Stimulated activated CD8-positive, alpha-beta memory T cell treated with anti-CD3 and anti-CD28 coated beads, Interleukin-15, amount 100 ng/mL, for 1 hour (primary cell): ENCODE measurements around the gene LDB2.
"Not testable (repeated sequence)": the region's sequence is repeated elsewhere in the genome, so short reads cannot be mapped to it uniquely, and the experiment has no call there.

Source experiments
- DNase-seq: peaks from one replicate; pipeline ENCODE4 v3.0.0-alpha.2; 2020; ENCODE audit warnings: low read depth

The LDB2 gene

GRCh38 chr4:16596267-16596666, 302.2 kb downstream of the LDB2 start:
- DNase-seq, result no peak

- DNase-seq, result no peak
Observed at GRCh38 chr4:16594128-16594527, 304.3 kb downstream of the LDB2 start.

GRCh38 chr4:16593386-16593785, 305.1 kb downstream of the LDB2 start:
- no peak for DNase-seq

GRCh38 chr4:16591272-16591826, 307.1 kb downstream of the LDB2 start:
- DNase-seq, result no peak

- no peak for DNase-seq
Observed at GRCh38 chr4:16590797-16591196, 307.6 kb downstream of the LDB2 start.

- DNase-seq, result no peak
Observed at GRCh38 chr4:16588651-16589050, 309.8 kb downstream of the LDB2 start.

GRCh38 chr4:16588149-16588548, 310.3 kb downstream of the LDB2 start:
- DNase-seq, result no peak

- no peak for DNase-seq
Observed at GRCh38 chr4:16585053-16585452, 313.4 kb downstream of the LDB2 start.

- no peak for DNase-seq
Observed at GRCh38 chr4:16583764-16584163, 314.7 kb downstream of the LDB2 start.

- DNase-seq, result no peak
Observed at GRCh38 chr4:16582526-16582925, 315.9 kb downstream of the LDB2 start.

GRCh38 chr4:16582036-16582435, 316.4 kb downstream of the LDB2 start:
- DNase-seq, result no peak

GRCh38 chr4:16581117-16581516, 317.3 kb downstream of the LDB2 start:
- DNase-seq, result no peak

GRCh38 chr4:16580514-16580913, 317.9 kb downstream of the LDB2 start:
- no peak for DNase-seq

GRCh38 chr4:16579866-16580265, 318.6 kb downstream of the LDB2 start:
- DNase-seq, result no peak

GRCh38 chr4:16577177-16577576, 321.3 kb downstream of the LDB2 start:
- no peak for DNase-seq

GRCh38 chr4:16574981-16575380, 323.5 kb downstream of the LDB2 start:
- no peak for DNase-seq

GRCh38 chr4:16573739-16574138, 324.7 kb downstream of the LDB2 start:
- DNase-seq, result no peak

- no peak for DNase-seq
Observed at GRCh38 chr4:16573206-16573605, 325.2 kb downstream of the LDB2 start.

GRCh38 chr4:16572631-16573030, 325.8 kb downstream of the LDB2 start:
- DNase-seq, result no peak

GRCh38 chr4:16572161-16572560, 326.3 kb downstream of the LDB2 start:
- DNase-seq, result no peak

GRCh38 chr4:16569790-16570189, 328.7 kb downstream of the LDB2 start:
- no peak for DNase-seq

- DNase-seq, result not testable (repeated sequence)
Observed at GRCh38 chr4:16557316-16557715, 341.1 kb downstream of the LDB2 start.

- no peak for DNase-seq
Observed at GRCh38 chr4:16555156-16555555, 343.3 kb downstream of the LDB2 start.

GRCh38 chr4:16550531-16550930, 347.9 kb downstream of the LDB2 start:
- DNase-seq, result no peak

GRCh38 chr4:16545656-16546055, 352.8 kb downstream of the LDB2 start:
- DNase-seq, result no peak
